B cell (primary cell): Measurements from ENCODE around the gene AGAP1. TPM values are rescaled to one million over a fixed set of nuclear protein-coding genes. Genes with fewer than 3 reads are reported as not detected.

Experiments
- ATAC-seq: fragments of 200-7000 bp; cut with Tn5 transposase; one replicate; pipeline ENCODE4 v1.10.0; 2021; ENCODE audit warnings: low read depth, mild to moderate bottlenecking, moderate number of reproducible peaks, moderate library complexity
- CTCF ChIA-PET: fragments of 350-600 bp; sonication (Branson Sonifier 250); formaldehyde crosslinking; loops from one replicate; lab custom pipeline; 2021; ENCODE audit warnings: antibody characterized with exemption, inconsistent platforms; lab: Charles Lee
- POLR2A ChIA-PET: fragments of 350-600 bp; sonication (Branson Sonifier 250); formaldehyde crosslinking; loops from one replicate; lab custom pipeline; 2021; ENCODE audit warnings: antibody characterized with exemption; lab: Charles Lee
- DNase-seq: peaks from one replicate; pipeline ENCODE4 v3.0.0; 2013
- H2AFZ ChIP-seq: 2 replicates; pipeline ENCODE4 v1.6.1; 2012; ENCODE audit warnings: mild to moderate bottlenecking, low read depth, low read length; ENCODE audit not compliant: insufficient read depth, poor library complexity, severe bottlenecking
- H3K27ac ChIP-seq, 2 donors: 1 replicate in 1 of 2; 2 replicates in 1 of 2; pipeline ENCODE4 v1.5.1; 2012 to 2013; ENCODE audit warnings: low read length in 2 of 2, mild to moderate bottlenecking in 2 of 2, moderate library complexity in 1 of 2
- H3K27me3 ChIP-seq, 4 experiments: fragments of 200-600 bp in 1 of 4; sonication (generic) in 1 of 4; replicated peaks in 1 of 4; 1 replicate in 2 of 4; 2 replicates in 2 of 4; pipeline versions ENCODE4 v1.6.1 to v1.7.0; 2013 to 2016; ENCODE audit warnings: low read length in 3 of 4, mild to moderate bottlenecking in 2 of 4, mixed read lengths in 1 of 4, moderate library complexity in 1 of 4; ENCODE audit not compliant: insufficient read depth in 4 of 4, control insufficient read depth in 3 of 4; ENCODE audit errors: control extremely low read depth in 1 of 4
- H3K36me3 ChIP-seq, 2 experiments: replicated peaks in 1 of 2; 1 replicate in 1 of 2; 2 replicates in 1 of 2; pipeline versions ENCODE4 v1.6.1 to v1.7.1; 2013; ENCODE audit warnings: low read length in 1 of 2; ENCODE audit not compliant: insufficient read depth in 2 of 2, control insufficient read depth in 1 of 2; ENCODE audit errors: control extremely low read depth in 1 of 2, extremely low read depth in 1 of 2
- H3K4me1 ChIP-seq, 2 donors: fragments of 200-600 bp in 1 of 2; sonication (generic) in 1 of 2; 1 replicate in 1 of 2; 2 replicates in 1 of 2; pipeline versions ENCODE4 v1.5.1 to v1.6.1; 2013 to 2017; ENCODE audit warnings: low read length in 2 of 2; ENCODE audit not compliant: control insufficient read depth in 2 of 2, insufficient read depth in 2 of 2
- H3K4me2 ChIP-seq: replicated peaks from 2 replicates; pipeline ENCODE3; 2012; ENCODE audit warnings: mild to moderate bottlenecking, low read depth, low read length; ENCODE audit not compliant: poor library complexity, severe bottlenecking
- H3K4me3 ChIP-seq, 5 experiments: fragments of 200-600 bp in 1 of 5; sonication (generic) in 1 of 5; 1 replicate in 3 of 5; 2 replicates in 2 of 5; pipeline versions ENCODE4 v1.5.1 to v1.7.0; 2011 to 2016; ENCODE audit warnings: low read length in 4 of 5, mild to moderate bottlenecking in 4 of 5, low read depth in 2 of 5, control low read depth in 1 of 5, moderate library complexity in 1 of 5; ENCODE audit not compliant: insufficient read depth in 1 of 5; ENCODE audit errors: control extremely low read depth in 1 of 5, extremely low read depth in 1 of 5
- H3K79me2 ChIP-seq: fragments of 200-600 bp; sonication (generic); one replicate; pipeline ENCODE4 v1.6.0; 2016; ENCODE audit warnings: low read length; ENCODE audit not compliant: control insufficient read depth, insufficient read depth
- H3K9ac ChIP-seq: fragments of 200-600 bp; sonication (generic); 2 replicates; pipeline ENCODE4 v1.6.1; 2017; ENCODE audit warnings: mild to moderate bottlenecking, low read length, moderate library complexity
- H3K9me3 ChIP-seq, 3 donors: one replicate each; pipeline versions ENCODE4 v1.6.1 to v1.7.1; 2013; ENCODE audit warnings: low read length in 2 of 3; ENCODE audit not compliant: control insufficient read depth in 2 of 3, insufficient read depth in 1 of 3; ENCODE audit errors: control extremely low read depth in 1 of 3
- H4K20me1 ChIP-seq: 2 replicates; pipeline ENCODE4 v1.6.0; 2012; ENCODE audit warnings: mild to moderate bottlenecking, low read length; ENCODE audit not compliant: insufficient read depth, control insufficient read depth, poor library complexity, severe bottlenecking
- H3K27ac Mint-ChIP-seq: one replicate; pipeline ENCODE4 v1.8.0; 2021; ENCODE audit warnings: mixed read lengths
- H3K27me3 Mint-ChIP-seq: one replicate; pipeline ENCODE4 v1.8.0; 2021; ENCODE audit warnings: mixed read lengths
- H3K4me1 Mint-ChIP-seq: one replicate; pipeline ENCODE4 v1.8.0; 2021; ENCODE audit warnings: mixed read lengths
- H3K4me3 Mint-ChIP-seq: one replicate; pipeline ENCODE4 v1.8.0; 2021; ENCODE audit warnings: mixed read lengths
- H3K9me3 Mint-ChIP-seq: one replicate; pipeline ENCODE4 v1.8.0; 2022; ENCODE audit warnings: mixed read lengths; ENCODE audit not compliant: insufficient read depth
- CTCF ChIP-seq: fragments of 200-600 bp; IDR thresholded peaks from one replicate; pipeline ENCODE4 v1.8.0; 2022; ENCODE audit warnings: antibody characterized with exemption, mild to moderate bottlenecking
- EZH2 ChIP-seq: IDR thresholded peaks from 2 replicates; pipeline ENCODE4 v1.6.1; 2012; ENCODE audit warnings: borderline replicate concordance, low read depth, mild to moderate bottlenecking, moderate library complexity, low read length; ENCODE audit not compliant: insufficient read depth, poor library complexity, severe bottlenecking
- WGBS: methylation state at CpG from one replicate; pipeline ENCODE4 v1.1.5; 2013; ENCODE audit warnings: missing lambda C conversion rate; ENCODE audit not compliant: insufficient coverage; 5-methylcytosine and 5-hydroxymethylcytosine counted together
- intact Hi-C: fragments of 100-400 bp; cut with micrococcal nuclease; formaldehyde crosslinking; loops from one replicate; pipeline ENCODE4 v1.10.0; 2022
- polyA plus RNA-seq: library from polyadenylated mRNA; depleted of rRNA; stranded (reverse); fragments of >200 nt; gene quantifications from 2 replicates; pipeline ENCODE4 v1.2.3, GENCODE V29; 2012
- total RNA-seq, 2 donors: library from RNA; stranded (reverse); fragments of 120-200 nt in 1 of 2; gene quantifications; 1 replicate in 1 of 2; 2 replicates in 1 of 2; pipeline versions ENCODE4 v1.2.3 to v1.2.4, GENCODE V29; 2013 to 2022

AGAP1 gene
- total and polyA plus RNA-seq, 2 donors (not counting 1 experiment from before 2014, with no cell fraction given) = 0.01 TPM; not detected in 1

GRCh38 chr2:236095504-236095903 lies 601.7 kb downstream of the AGAP1 start:
- no peaks in the 10 kb centered on the region for H3K4me1 Mint-ChIP-seq
- no peak overlapping the region for H3K4me3 Mint-ChIP-seq
- no peak overlapping the region for H2AFZ ChIP-seq
- H3K9me3 Mint-ChIP-seq = no peaks in the 10 kb centered on the region
- ATAC-seq (no peak), DNase-seq (no peak)
- no peak overlapping the region for H3K4me3 ChIP-seq
- intact Hi-C loops = no loop called here
- H4K20me1 ChIP-seq = no peaks in the 10 kb centered on the region
- CTCF ChIA-PET = no interaction called here
- WGBS = 94% methylated on average over 2 of the region's 2 CpGs
- no peaks in the 10 kb centered on the region for H3K27me3 ChIP-seq
- no peak overlapping the region for H3K9ac ChIP-seq
- POLR2A ChIA-PET = no interaction called here
- H3K9me3 ChIP-seq = peaks cover 0 to 9% (median 0%) of the 10 kb centered on the region in 3 donors
- H3K36me3 ChIP-seq = no peaks in the 10 kb centered on the region
- peaks cover 4% of the 10 kb centered on the region for H3K27me3 Mint-ChIP-seq
- no peak overlapping the region for H3K4me2 ChIP-seq
- H3K27ac Mint-ChIP-seq = no peak overlapping the region
- TF ChIP-seq CTCF (no peak), EZH2 (no peak)
- no peaks in the 10 kb centered on the region for H3K79me2 ChIP-seq
- no peaks in the 10 kb centered on the region for H3K4me1 ChIP-seq
- H3K27ac ChIP-seq = no peak overlapping the region

- no peak for TF ChIP-seq CTCF
- TF ChIP-seq EZH2 = no peak
- Histone ChIP-seq H3K27me3 (no peaks in the 10 kb centered on the region), H3K4me1 (no peaks in the 10 kb centered on the region), H3K27ac (no peak overlapping the region), H3K79me2 (no peaks in the 10 kb centered on the region), H4K20me1 (no peaks in the 10 kb centered on the region), H3K9ac (no peak overlapping the region), H3K4me3 (no peak overlapping the region), H3K9me3 (peaks cover 0 to 4% (median 0%) of the 10 kb centered on the region in 3 donors), H3K4me2 (no peak overlapping the region), H3K36me3 (no peaks in the 10 kb centered on the region), H2AFZ (no peak overlapping the region)
- Mint-ChIP-seq H3K4me3 (no peak overlapping the region), H3K4me1 (no peaks in the 10 kb centered on the region), H3K27ac (no peak overlapping the region), H3K27me3 (no peaks in the 10 kb centered on the region), H3K9me3 (no peaks in the 10 kb centered on the region)
- intact Hi-C loops = no loop called here
- CTCF ChIA-PET = no interaction called here
- no peak for DNase-seq
- ATAC-seq = no peak
- POLR2A ChIA-PET = no interaction called here
- WGBS = 94% methylated on average over 25 of the region's 29 CpGs
These were observed 607.6 kb downstream of the AGAP1 start for GRCh38 chr2:236101311-236101950.
